ENCODE data around the gene SCTR.
"Not testable (repeated sequence)": the region's sequence is repeated elsewhere in the genome, so short reads cannot be mapped to it uniquely, and the experiment has no call there.

SCTR gene

DNA sequence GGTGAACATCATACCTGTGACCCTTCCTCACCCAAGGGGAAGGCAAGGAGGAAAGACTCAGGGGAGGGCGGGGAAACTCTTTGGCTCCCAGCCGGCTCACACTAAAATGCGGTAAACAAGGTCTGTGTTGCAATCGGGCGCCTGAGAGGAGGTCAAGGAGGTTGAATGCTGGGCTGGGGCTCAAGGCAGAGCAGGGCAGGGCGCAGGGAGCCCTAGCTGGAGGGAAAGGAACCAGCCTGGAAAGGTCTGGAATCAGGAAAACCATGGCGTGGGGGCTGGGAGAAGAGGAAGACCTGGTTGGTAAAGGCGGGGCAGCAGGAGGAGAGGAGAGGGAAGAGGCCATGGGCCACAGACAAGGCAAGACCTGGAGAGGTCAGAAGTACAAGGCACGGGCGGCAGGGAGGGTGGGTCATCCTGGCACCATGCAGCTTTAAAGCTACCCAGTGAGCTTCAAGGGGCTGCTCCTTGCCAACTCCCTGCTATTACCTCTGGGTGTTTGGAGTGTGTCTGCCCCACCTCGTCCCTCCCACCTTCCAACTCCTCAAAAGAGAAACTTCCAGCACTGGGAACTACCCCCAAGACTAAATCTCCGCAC lies 97.4 kb downstream of the SCTR start:
- no peak for DNase-seq

DNA sequence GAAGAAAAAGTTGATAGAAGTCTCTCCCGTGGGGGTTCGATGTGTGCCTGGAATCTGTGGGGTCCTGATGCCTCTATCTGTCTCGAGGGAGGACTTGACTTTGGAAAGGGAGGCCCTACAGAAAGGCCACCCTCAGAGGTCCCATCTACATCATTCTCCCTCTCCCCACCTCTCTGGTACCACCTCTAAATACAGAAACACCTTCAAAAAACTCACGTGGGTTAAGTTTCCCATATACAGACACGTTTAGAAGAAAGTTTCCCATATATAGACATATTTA lies 97.9 kb downstream of the SCTR start:
- DNase-seq, result no peak

DNA sequence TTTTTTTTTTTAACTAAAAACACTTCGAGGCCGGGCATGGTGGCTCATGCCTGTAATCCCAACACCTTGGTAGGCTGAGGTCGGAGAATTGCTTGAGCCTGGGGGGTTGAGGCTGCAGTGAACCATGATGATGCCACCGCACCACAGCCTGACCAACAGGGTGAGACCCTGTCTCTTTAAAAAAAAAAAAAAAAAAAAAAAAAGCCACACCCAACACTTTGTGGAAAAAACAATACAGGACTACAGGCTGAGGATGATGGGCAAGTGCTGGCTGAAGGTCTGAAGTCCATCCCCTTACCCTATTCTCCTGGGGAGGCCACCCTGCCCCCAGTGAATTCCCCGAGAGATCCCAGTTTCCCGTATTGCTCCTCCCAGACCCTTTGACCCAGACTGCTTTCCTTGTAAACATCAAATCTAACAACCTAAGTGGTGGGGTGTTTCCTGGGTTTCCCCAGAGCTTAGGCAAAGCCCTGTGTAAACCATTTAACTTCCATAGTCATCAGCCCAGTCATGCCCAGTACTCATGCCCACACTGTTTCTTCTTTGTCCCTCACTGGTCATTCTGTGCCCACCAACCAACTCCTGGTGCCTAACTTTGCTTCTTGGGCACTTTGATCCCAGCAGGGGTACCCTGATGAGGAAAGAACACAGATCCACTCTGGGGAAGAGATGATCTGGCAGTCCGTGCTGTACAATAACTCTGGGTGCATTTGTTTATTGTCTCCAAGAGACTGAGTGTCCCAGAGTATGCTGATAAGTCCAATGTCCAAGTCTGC lies 98.5 kb downstream of the SCTR start:
- no peak for DNase-seq

DNA sequence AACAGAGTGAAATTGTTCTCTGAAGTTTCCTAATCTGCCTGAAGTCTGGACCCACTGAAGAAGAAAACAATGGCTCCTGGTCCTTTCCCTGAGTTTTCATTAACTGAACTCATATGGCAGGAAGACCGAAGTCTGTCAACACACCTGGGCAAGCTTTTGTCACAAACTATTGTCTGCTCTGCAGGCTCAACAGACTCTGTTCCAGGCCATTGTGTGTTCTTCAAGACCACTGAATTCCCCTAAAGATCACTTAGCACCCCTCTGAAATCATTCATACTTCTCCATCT lies 99.2 kb downstream of the SCTR start:
- no peak for DNase-seq

DNA sequence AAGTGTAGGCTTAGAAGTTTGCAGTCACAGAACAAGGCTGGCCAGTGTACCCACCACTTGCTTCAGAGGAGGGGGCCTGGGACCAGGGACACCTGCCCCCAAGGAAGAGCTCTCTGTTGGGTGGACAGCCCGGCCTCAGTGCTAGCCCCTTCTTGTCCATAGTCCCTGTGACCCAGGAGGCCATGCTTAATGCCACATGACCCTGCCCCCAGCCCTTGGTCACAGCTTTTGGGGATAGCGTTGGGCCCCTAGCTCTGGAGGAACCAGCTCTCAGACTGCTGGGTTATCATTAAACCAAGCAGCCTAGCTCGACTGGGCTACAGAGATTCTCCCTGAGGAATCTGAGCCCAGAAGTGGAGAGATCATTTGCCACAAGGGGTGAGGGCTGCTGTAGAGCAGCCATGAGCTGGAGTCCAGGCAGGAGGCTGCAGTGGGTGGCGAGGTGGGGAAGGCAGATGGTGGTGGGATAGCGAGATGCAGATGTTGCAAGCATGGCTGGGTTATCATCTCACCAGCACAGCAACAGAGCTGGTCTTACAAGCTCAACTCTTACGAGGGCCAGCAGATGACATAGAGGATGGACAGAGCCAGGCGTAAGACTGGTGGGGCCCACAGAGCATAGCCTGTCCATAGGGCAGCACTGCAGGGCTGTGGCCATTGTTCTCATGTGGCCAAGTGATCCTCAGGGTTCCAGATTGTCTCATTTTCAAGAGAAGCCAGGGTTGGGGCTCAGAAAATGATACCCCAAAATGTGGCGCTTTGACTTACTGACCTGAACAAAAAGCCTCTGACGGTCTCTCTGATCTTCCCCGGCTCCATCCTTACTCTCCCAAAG lies 99.8 kb downstream of the SCTR start:
- no peak for DNase-seq

DNA sequence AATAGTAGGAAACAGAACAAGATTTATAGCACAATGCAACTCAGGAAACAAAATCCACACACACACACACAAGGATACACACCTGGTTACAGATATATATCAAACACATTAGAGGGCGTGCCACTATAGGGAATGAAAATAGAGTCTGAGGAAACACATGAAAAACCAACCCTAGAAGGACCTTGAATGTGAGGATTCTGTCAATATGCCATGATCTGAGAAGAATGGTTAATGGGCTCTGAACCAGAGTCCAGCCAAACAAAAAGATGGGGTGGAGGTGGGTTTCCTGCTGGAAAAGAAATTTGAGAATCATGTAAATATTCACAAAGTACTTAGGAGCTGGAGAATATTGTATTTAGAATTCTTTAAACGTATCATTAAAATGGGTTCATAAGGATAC lies 100.5 kb downstream of the SCTR start:
- DNase-seq, result no peak

DNA sequence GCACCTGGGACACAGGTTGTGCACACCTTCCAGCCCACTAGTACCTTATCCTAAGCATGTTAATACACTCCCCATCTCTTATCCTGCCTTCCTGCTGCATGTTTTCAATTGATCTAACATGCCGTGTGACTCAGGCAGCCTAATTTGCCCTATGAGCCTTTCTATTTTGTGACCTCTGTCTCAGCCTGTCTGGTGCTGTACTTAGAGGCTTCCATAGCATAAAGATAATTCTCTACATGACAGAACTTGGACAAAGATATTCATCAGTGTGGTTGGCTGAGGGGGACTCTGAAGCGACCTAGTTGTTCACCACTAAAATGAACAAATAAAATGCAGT lies 101.2 kb downstream of the SCTR start:
- DNase-seq, result no peak

DNA sequence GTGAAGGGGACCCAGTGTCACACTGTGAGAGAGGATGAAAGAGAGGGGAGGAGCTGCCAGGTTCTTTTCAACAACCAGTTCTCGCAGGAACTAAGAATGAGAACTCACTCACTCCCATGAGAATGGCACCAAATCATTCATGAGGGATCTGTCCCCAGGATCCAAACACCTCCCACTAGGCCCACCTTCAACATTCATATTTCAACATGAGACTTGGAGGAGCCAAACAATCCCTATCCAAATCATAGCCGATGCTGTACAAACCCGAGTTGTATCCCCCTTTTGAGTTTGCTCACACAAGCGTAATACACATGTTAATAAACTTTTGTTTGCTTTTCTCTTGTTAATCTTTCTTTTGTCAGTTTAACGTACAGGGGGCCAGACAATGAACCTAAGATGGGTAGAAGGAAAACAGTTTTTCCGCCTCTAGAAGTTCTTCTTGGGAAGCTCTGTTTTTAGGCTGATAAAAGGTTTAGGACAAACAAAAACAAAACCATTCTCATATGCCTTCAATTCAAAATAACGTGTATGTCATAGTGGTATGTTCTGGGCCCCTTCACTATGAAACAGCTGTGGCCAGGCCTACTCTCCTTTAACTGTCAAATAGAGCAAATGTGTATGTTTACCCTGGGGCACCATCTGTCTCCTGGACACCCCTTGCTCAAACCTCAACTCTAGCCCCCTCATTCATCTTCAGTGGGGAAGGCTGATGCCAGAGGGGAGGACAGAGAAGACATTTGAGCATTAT lies 101.7 kb downstream of the SCTR start:
- no peak for DNase-seq

DNA sequence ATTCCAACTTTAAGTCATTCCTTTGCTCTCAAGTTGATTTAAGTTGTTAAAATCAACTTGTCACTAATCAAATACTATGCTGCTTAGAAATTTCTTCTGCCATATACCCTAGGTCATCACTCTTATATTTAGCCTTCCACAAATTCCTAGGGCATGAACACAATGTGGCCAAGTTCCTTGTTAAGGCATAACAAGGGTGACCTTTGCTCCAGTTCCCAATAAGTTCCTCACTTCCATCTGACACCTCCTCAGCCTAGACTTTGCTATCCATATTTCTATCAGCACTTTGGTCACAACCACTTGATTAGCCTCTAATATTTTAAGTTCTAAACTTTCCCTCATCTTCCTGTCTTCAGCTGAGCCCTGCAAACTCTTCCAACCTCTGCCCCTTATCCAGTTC lies 102.5 kb downstream of the SCTR start:
- DNase-seq, result no peak

DNA sequence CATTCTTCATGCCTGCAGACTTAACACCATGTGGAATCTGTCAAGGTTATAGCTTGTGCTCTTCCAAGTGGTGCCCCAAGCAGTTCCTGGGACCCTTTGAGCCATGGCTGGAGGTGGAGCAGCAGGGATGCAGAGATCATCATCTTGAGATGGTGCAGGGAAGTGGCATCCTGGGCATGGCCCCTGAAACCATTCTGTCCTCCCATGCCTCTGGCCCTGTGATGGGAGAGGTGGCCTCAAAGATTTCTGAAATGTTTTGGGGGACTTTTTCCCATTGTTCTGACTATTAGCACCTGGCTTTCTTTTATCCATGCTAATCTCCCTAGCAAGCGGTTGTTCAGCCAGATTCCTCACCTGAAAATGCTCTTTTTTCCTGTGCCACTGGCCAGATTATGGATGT lies 103.0 kb downstream of the SCTR start:
- DNase-seq, result no peak

DNA sequence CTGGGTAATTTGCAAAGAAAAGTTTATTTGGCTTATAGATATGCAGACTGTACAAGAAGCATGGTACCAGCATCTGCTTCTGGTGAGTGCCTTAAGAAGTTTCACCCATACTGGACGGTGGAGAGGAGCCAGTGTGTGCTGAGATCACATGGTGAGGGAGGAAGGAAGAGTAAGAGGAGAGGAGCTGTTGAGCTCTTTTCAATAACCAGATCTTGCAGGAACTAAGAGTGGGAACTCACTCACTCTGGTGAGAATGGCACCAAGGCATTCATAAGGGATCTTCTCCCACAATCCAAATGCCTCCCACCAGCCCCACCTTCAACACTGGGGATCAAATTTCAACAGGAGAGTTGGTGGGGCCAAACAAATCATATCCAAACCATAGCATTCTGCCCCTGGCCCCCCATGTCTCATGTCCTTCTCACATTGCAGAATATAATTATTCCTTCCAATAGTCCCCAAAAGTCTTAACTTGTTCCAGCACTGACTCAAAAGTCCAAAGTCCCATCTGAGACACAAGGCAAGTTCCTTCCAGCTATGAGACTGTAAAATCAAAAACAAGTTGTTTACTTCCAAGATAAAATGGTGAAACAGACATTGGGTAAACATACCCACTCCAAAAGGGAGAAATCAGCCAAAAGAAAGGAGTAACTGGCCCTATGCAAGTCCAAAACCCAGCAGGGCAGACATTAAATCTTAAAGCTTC lies 104.3 kb downstream of the SCTR start:
- DNase-seq, result no peak

DNA sequence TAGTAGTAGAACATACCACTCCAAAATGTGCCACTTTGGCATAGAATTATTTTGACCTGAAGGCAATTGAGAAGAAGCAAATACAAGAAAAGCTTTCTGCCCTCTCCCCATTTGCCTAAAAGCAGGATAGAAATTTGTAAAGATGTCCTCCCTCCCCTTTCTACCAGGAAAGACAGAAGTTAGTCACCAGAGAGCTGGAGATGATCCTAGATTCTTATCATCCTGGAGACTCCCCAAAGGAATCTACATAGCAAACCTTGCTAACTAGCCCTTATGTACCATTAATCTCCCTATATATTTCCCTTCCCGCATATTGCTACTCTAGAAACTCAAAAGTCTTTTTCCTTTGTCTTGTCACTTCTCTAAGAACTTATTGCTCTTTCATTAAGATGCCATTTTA lies 105.2 kb downstream of the SCTR start:
- no peak for DNase-seq

DNA sequence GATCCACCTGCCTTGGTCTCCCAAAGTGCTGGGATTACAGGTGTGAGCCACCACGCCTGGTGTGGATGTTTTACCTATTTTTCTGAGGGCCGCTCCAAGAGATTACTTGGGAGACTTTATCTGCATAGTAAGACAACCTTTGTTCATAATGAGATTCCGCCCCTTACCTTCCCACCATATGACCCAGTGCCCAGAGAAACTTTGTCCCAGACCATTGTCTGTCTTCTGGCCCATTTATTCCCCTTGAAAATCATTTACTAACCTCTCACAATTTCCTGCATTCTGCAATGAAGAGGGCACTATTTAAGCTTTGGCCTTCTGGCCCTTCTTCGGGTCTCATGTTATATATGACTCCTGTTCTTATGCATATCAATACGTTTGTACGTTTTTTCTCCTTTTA lies 106.4 kb downstream of the SCTR start:
- no peak for DNase-seq

DNA sequence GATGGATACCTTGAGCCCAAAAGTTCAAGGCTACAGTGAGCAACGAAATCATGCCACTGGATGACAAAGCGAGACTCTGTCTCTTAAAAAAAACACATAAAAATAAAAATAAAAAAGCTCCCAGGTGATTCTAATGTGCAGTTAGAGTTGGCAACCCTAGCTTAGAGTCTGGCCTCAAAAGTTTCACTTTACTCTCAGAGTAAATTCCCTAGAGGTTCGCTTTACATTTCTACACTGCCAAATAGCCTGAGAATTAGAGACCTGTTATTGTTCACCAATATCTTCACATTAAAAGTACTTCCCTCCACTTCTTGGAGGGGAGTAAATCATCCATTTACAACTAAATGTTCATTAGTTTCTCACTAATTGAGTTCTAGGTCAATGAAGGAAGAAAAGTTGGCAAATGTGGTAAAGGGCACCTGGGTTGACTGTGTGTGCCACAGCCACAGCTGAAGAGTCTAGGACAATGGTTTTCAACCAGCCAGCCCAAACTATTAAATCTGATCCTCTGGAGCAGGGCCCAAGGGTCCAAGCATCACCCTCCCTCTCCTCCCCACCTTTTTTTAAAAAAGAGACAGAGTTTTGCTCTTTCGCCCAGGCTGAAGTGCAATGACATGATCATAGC lies 107.9 kb downstream of the SCTR start:
- no peak for DNase-seq

DNA sequence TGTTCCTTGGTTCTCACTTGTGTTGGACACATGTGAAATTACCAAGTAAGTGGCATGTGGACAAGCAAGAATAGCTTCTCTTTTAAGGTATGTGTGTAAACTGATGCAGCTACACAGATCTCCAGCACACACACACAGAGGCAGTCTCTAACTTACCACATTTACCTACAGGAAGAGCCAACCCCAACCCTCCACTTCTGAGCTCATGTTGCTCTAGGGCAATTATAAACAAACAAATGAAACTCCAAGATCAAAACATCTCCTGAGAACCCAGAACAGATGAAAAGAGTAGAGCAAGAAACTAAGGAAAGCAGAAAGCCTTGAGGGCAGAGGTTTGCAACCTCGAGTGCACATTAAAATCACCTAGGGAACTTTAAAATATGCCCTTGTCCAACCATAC lies 108.7 kb downstream of the SCTR start:
- no peak for DNase-seq

DNA sequence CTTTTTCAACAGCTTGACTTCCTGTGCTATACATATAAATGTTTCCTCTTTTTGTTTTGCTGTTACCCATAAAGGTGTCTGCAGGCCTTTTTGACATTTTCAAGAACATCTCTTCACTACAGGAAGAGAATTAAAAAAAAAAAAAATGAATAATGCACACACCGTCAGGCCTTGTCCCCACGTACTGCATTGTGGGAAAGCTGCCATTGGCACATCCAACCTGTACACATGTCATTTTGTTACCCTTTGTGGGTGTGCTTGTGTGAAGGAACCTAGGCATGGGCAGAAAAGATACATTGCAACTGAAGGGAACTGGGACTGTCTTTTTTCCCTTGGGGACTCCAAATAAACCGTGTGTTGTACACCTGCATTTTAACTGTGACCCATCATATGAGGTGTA lies 109.4 kb downstream of the SCTR start:
- DNase-seq, result no peak

DNA sequence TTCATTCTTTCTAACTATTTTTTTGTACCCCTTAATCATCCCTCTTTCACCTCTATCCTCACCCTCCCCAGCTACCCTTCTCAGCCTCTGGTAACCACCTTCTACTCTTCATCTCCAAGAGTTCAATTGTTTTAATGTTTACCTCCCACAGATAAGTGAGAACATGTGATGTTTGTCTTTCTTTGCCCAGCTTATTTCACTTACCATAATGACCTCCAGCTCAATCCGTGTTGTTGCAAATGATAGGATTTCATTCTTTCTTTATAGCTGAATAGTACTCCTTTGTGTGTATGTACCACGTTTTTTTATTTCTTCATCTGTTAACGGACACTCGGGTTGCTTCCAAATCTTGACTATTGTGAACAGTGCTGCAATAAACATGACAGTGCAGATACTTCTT lies 114.8 kb downstream of the SCTR start:
- no peak for DNase-seq

DNA sequence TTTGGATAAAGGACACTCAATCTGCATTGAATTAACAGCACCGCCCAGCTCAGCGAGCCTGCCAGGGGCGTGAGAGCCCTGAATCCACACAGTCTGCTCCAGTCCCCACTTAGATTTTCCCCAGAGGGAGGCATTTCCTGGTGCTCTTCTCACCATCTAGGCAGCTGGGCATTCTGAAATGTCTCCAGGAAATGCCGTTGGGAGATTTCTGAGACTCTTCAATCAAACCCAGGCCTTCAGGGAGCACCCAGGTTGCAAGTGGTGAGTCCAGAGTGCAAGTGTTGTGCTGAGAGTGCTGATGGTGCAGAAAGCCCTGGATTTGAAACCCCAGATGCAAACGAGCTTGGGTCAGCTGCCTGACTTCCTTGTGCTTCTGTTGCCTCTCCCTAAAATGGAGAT lies 116.1 kb downstream of the SCTR start:
- DNase-seq, result peak; percentile 71

DNA sequence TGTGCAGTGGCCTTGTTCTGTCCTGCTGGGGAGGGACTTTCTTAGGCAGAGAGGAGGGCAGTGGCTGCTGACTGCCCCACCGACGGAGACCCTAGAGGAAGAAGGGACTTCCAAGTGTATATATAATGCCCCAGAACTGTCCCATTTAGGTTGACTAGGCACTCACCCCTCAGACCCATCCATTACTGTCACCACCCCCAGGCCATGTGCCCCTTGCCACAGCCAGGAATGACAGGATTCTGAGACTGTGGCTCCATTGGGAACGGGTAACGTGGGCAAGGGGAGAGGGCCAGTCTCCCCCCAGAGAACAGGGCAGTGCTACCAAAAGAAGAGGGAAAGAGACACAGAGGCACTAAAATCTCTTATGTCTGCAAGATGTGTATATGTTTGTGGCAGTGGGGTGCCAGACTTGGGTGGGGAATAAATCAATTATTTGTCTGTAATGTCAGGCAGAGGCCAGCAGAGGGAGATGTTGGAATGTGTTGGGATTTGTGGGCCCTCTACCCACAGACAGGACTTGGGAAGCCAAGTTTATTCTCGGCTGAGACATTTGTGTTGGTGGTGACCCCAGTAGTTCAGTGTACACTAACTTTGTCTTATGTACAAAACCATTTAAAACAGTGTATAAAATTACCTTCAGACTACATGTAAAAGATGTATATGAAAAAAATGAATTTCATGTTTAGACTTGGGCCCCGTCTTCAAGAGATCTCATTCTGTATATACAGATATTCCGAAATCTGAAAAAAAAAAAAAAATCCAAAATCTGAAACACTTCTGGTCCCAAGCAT lies 116.7 kb downstream of the SCTR start:
- DNase-seq, result peak; percentile 59

DNA sequence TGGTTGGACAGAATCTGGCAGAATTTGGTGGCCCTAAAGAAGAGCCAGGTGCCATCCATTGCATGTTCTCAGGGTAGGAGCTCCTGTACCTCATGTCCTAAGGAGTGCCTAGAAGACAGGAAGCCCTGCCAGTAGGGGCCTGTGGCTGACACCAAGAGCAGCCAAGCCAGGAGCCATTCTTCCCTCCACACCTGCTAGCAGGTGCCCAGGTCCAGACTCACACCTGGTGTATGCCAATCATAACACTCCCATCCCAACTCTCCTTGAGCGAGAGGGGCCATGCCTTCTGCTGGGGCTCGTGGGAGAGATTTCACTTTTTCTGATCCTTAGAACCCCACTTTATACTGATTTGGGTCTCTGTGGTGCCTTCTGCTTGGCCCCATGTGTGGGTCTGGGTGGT lies 119.1 kb downstream of the SCTR start:
- no peak for DNase-seq

DNA sequence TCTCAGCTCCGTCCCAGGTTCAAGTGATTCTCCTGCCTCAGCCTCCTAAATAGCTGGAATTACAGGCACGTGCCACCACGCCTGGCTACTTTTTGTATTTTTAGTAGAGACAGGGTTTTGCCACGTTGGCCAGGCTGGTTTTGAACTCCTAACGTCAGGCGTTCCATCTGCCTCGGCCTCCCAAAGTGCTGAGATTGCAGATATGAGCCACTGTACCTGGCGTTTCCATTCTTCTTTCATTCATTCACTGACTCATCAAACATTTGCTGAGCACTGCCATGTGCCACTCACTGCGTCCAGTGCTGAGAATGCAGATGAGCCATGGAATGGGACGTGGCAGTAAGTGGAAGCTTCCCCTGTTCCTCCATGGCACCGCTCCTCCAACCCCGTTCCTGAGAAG lies 120.7 kb downstream of the SCTR start:
- not testable (repeated sequence) for DNase-seq
